PC-9 (cell line): ENCODE measurements around the gene MUCL3.

ENCODE experiments used
- CTCF ChIP-seq: fragments of 200-600 bp; sonication (generic); conservative IDR thresholded peaks from 2 replicates; pipeline ENCODE4 v1.6.1; 2017; ENCODE audit warnings: mixed run types, antibody characterized with exemption, mild to moderate bottlenecking, moderate library complexity
- EZH2 ChIP-seq: fragments of 200-600 bp; sonication (generic); IDR thresholded peaks from 2 replicates; pipeline ENCODE4 v1.8.0; 2017; ENCODE audit warnings: antibody characterized with exemption, low read depth

- no peak for TF ChIP-seq CTCF
- TF ChIP-seq EZH2: no peak
These were observed 14.7 kb downstream of the MUCL3 start for GRCh38 chr6:30955367-30956042.
